Measurements from ENCODE around the gene C12orf56.

C12orf56 gene

GRCh38 chr12:64304571-64304970, 86.0 kb downstream of the C12orf56 start:
- Histone ChIP-seq H2AFZ (ENCODE audit: low read length) (no peak overlapping the region), H3K4me1 (ENCODE audit: control insufficient read depth in 2 of 2, insufficient read depth in 1 of 2, low read depth in 1 of 2, low read length in 2 of 2) (no peaks in the 10 kb centered on the region), H2BK12ac (ENCODE audit: low read length) (no peak overlapping the region), H3K23ac (ENCODE audit: low read depth, low read length, poor library complexity) (no peak overlapping the region), H2BK5ac (ENCODE audit: low read length) (no peak overlapping the region), H4K91ac (ENCODE audit: low read depth, low read length, poor library complexity) (no peak overlapping the region), H3K27me3 (ENCODE audit: control insufficient read depth in 3 of 3, insufficient read depth in 3 of 3, low read depth in 1 of 3, low read length in 3 of 3) (peaks cover 0 to 2% (median 0%) of the 10 kb centered on the region in 3 experiments), H2BK120ac (ENCODE audit: low read depth, low read length) (no peak overlapping the region), H3K4me2 (ENCODE audit: insufficient read depth, low read length, poor library complexity, severe bottlenecking) (no peak overlapping the region), H3K14ac (ENCODE audit: low read length) (no peak overlapping the region), H3K4ac (ENCODE audit: low read length) (no peak overlapping the region), H3K36me3 (replicated peaks in 1 of 2; ENCODE audit: control insufficient read depth in 2 of 2, insufficient read depth in 2 of 2, low read length in 2 of 2) (no peaks in the 10 kb centered on the region), H3K9me3 (replicated peaks in 1 of 2; ENCODE audit: control insufficient read depth in 2 of 2, insufficient read depth in 1 of 2, low read depth in 1 of 2, low read length in 2 of 2) (no peaks in the 10 kb centered on the region), H3K27ac (replicated peaks; ENCODE audit: low read length) (no peak overlapping the region), H3K79me1 (ENCODE audit: low read depth, low read length) (no peaks in the 10 kb centered on the region), H3K18ac (ENCODE audit: low read length) (no peak overlapping the region), H4K8ac (ENCODE audit: low read depth, low read length) (no peak overlapping the region), H2BK15ac (ENCODE audit: low read length) (no peak overlapping the region), H2AK5ac (ENCODE audit: low read depth, low read length) (no peak overlapping the region), H3K4me3 (ENCODE audit: low read length in 2 of 2) (no peak overlapping the region), H3K9ac (ENCODE audit: low read depth, low read length, poor library complexity) (no peak overlapping the region)
- no CpG with 5 or more reads among the region's 10 CpGs for WGBS, 2 donors (ENCODE audit: extremely low coverage in 2 of 2, insufficient read length in 2 of 2, insufficient replicate concordance in 1 of 2)
- DNase-seq (ENCODE audit: low spot score) = no peak

- H2BK15ac ChIP-seq (ENCODE audit: low read length) = no peak overlapping the region
- H3K14ac ChIP-seq (ENCODE audit: low read length) = no peak overlapping the region
- no peaks in the 10 kb centered on the region for H3K79me1 ChIP-seq (ENCODE audit: low read depth, low read length)
- H3K4ac ChIP-seq (ENCODE audit: low read length) = no peak overlapping the region
- no peaks in the 10 kb centered on the region for H3K9me3 ChIP-seq (replicated peaks in 1 of 2; ENCODE audit: control insufficient read depth in 2 of 2, insufficient read depth in 1 of 2, low read depth in 1 of 2, low read length in 2 of 2)
- H2BK12ac ChIP-seq (ENCODE audit: low read length) = no peak overlapping the region
- no peak overlapping the region for H3K4me2 ChIP-seq (ENCODE audit: insufficient read depth, low read length, poor library complexity, severe bottlenecking)
- H2BK5ac ChIP-seq (ENCODE audit: low read length) = no peak overlapping the region
- no peak overlapping the region for H4K8ac ChIP-seq (ENCODE audit: low read depth, low read length)
- H2BK120ac ChIP-seq (ENCODE audit: low read depth, low read length) = no peak overlapping the region
- DNase-seq (ENCODE audit: low spot score) = no peak
- no peaks in the 10 kb centered on the region for H3K36me3 ChIP-seq (replicated peaks in 1 of 2; ENCODE audit: control insufficient read depth in 2 of 2, insufficient read depth in 2 of 2, low read length in 2 of 2)
- no peak overlapping the region for H3K4me3 ChIP-seq (ENCODE audit: low read length in 2 of 2)
- H3K4me1 ChIP-seq (ENCODE audit: control insufficient read depth in 2 of 2, insufficient read depth in 1 of 2, low read depth in 1 of 2, low read length in 2 of 2) = no peaks in the 10 kb centered on the region
- no peak overlapping the region for H3K23ac ChIP-seq (ENCODE audit: low read depth, low read length, poor library complexity)
- no peak overlapping the region for H2AK5ac ChIP-seq (ENCODE audit: low read depth, low read length)
- H3K27ac ChIP-seq (replicated peaks; ENCODE audit: low read length) = no peak overlapping the region
- WGBS, 2 donors (ENCODE audit: extremely low coverage in 2 of 2, insufficient read length in 2 of 2, insufficient replicate concordance in 1 of 2) = no CpG with 5 or more reads among the region's 3 CpGs
- H3K27me3 ChIP-seq (ENCODE audit: control insufficient read depth in 3 of 3, insufficient read depth in 3 of 3, low read depth in 1 of 3, low read length in 3 of 3) = peaks cover 0 to 2% (median 0%) of the 10 kb centered on the region in 3 experiments
- H3K18ac ChIP-seq (ENCODE audit: low read length) = no peak overlapping the region
- H4K91ac ChIP-seq (ENCODE audit: low read depth, low read length, poor library complexity) = no peak overlapping the region
- H3K9ac ChIP-seq (ENCODE audit: low read depth, low read length, poor library complexity) = no peak overlapping the region
- no peak overlapping the region for H2AFZ ChIP-seq (ENCODE audit: low read length)
Observed at GRCh38 chr12:64299628-64300027, 90.9 kb downstream of the C12orf56 start.

GRCh38 chr12:64296301-64296700, 94.3 kb downstream of the C12orf56 start:
- no peak overlapping the region for H4K8ac ChIP-seq (ENCODE audit: low read depth, low read length)
- H2BK5ac ChIP-seq (ENCODE audit: low read length) = no peak overlapping the region
- DNase-seq (ENCODE audit: low spot score) = no peak

GRCh38 chr12:64293654-64294364, 96.7 kb downstream of the C12orf56 start:
- no CpG with 5 or more reads among the region's 4 CpGs for WGBS, 2 donors (ENCODE audit: extremely low coverage in 2 of 2, insufficient read length in 2 of 2, insufficient replicate concordance in 1 of 2)

More at GRCh38 chr12:64296301-64296700, 94.3 kb downstream of the C12orf56 start:
- no peak overlapping the region for H3K23ac ChIP-seq (ENCODE audit: low read depth, low read length, poor library complexity)
- H3K14ac ChIP-seq (ENCODE audit: low read length) = no peak overlapping the region
- H2AFZ ChIP-seq (ENCODE audit: low read length) = no peak overlapping the region
- no peaks in the 10 kb centered on the region for H3K36me3 ChIP-seq (replicated peaks in 1 of 2; ENCODE audit: control insufficient read depth in 2 of 2, insufficient read depth in 2 of 2, low read length in 2 of 2)
- H2BK15ac ChIP-seq (ENCODE audit: low read length) = no peak overlapping the region
- no peak overlapping the region for H3K4ac ChIP-seq (ENCODE audit: low read length)
- no peak overlapping the region for H2AK5ac ChIP-seq (ENCODE audit: low read depth, low read length)
- no peaks in the 10 kb centered on the region for H3K4me1 ChIP-seq (ENCODE audit: control insufficient read depth in 2 of 2, insufficient read depth in 1 of 2, low read depth in 1 of 2, low read length in 2 of 2)
- H3K4me3 ChIP-seq (ENCODE audit: low read length in 2 of 2) = no peak overlapping the region
- H3K79me1 ChIP-seq (ENCODE audit: low read depth, low read length) = no peaks in the 10 kb centered on the region
- H3K27me3 ChIP-seq (ENCODE audit: control insufficient read depth in 3 of 3, insufficient read depth in 3 of 3, low read depth in 1 of 3, low read length in 3 of 3) = peaks cover 0 to 2% (median 0%) of the 10 kb centered on the region in 3 experiments
- no peak overlapping the region for H3K4me2 ChIP-seq (ENCODE audit: insufficient read depth, low read length, poor library complexity, severe bottlenecking)
- no peak overlapping the region for H2BK120ac ChIP-seq (ENCODE audit: low read depth, low read length)
- no peak overlapping the region for H3K9ac ChIP-seq (ENCODE audit: low read depth, low read length, poor library complexity)
- no peak overlapping the region for H3K27ac ChIP-seq (replicated peaks; ENCODE audit: low read length)
- no peak overlapping the region for H4K91ac ChIP-seq (ENCODE audit: low read depth, low read length, poor library complexity)
- no peaks in the 10 kb centered on the region for H3K9me3 ChIP-seq (replicated peaks in 1 of 2; ENCODE audit: control insufficient read depth in 2 of 2, insufficient read depth in 1 of 2, low read depth in 1 of 2, low read length in 2 of 2)
- H2BK12ac ChIP-seq (ENCODE audit: low read length) = no peak overlapping the region
- H3K18ac ChIP-seq (ENCODE audit: low read length) = no peak overlapping the region

More at GRCh38 chr12:64293654-64294364, 96.7 kb downstream of the C12orf56 start:
- Histone ChIP-seq H3K23ac (ENCODE audit: low read depth, low read length, poor library complexity) (no peak overlapping the region), H4K8ac (ENCODE audit: low read depth, low read length) (no peak overlapping the region), H2BK12ac (ENCODE audit: low read length) (no peak overlapping the region), H2AK5ac (ENCODE audit: low read depth, low read length) (no peak overlapping the region), H3K27me3 (ENCODE audit: control insufficient read depth in 3 of 3, insufficient read depth in 3 of 3, low read depth in 1 of 3, low read length in 3 of 3) (no peaks in the 10 kb centered on the region), H3K14ac (ENCODE audit: low read length) (no peak overlapping the region), H3K36me3 (replicated peaks in 1 of 2; ENCODE audit: control insufficient read depth in 2 of 2, insufficient read depth in 2 of 2, low read length in 2 of 2) (no peaks in the 10 kb centered on the region), H2BK5ac (ENCODE audit: low read length) (no peak overlapping the region), H3K9me3 (replicated peaks in 1 of 2; ENCODE audit: control insufficient read depth in 2 of 2, insufficient read depth in 1 of 2, low read depth in 1 of 2, low read length in 2 of 2) (no peaks in the 10 kb centered on the region), H4K91ac (ENCODE audit: low read depth, low read length, poor library complexity) (no peak overlapping the region), H3K79me1 (ENCODE audit: low read depth, low read length) (no peaks in the 10 kb centered on the region), H3K27ac (replicated peaks; ENCODE audit: low read length) (no peak overlapping the region), H3K9ac (ENCODE audit: low read depth, low read length, poor library complexity) (no peak overlapping the region), H2BK120ac (ENCODE audit: low read depth, low read length) (no peak overlapping the region), H3K4me1 (ENCODE audit: control insufficient read depth in 2 of 2, insufficient read depth in 1 of 2, low read depth in 1 of 2, low read length in 2 of 2) (no peaks in the 10 kb centered on the region), H3K18ac (ENCODE audit: low read length) (no peak overlapping the region), H3K4me3 (ENCODE audit: low read length in 2 of 2) (no peak overlapping the region), H2AFZ (ENCODE audit: low read length) (no peak overlapping the region), H2BK15ac (ENCODE audit: low read length) (no peak overlapping the region), H3K4ac (ENCODE audit: low read length) (no peak overlapping the region), H3K4me2 (ENCODE audit: insufficient read depth, low read length, poor library complexity, severe bottlenecking) (no peak overlapping the region)
- DNase-seq (ENCODE audit: low spot score) = no peak
